H9 (cell line): ENCODE measurements around the gene PHF21A. TPM values are rescaled to one million over a fixed set of nuclear protein-coding genes. Genes with fewer than 3 reads are reported as not detected.
A peak's percentile ranks its signal among the peaks of the same experiment; 100 is the strongest.

Experiments
- DNase-seq: peaks from one replicate; pipeline ENCODE4 v3.0.0-alpha.2; 2017
- H2AFZ ChIP-seq: one replicate; pipeline ENCODE4 v1.6.1; 2013; ENCODE audit warnings: mild to moderate bottlenecking, low read length, control low read depth, moderate library complexity
- H2AK5ac ChIP-seq: 2 replicates; pipeline ENCODE4 v1.6.1; 2013; ENCODE audit warnings: low read length, control low read depth, mixed read lengths; ENCODE audit not compliant: insufficient read length
- H2BK120ac ChIP-seq: one replicate; pipeline ENCODE4 v1.6.1; 2013; ENCODE audit warnings: low read depth, mild to moderate bottlenecking, low read length, control low read depth, inconsistent platforms; ENCODE audit not compliant: poor library complexity, severe bottlenecking
- H2BK12ac ChIP-seq: 2 replicates; pipeline ENCODE4 v1.6.1; 2013; ENCODE audit warnings: low read length, control low read depth, mixed read lengths, low read depth; ENCODE audit not compliant: insufficient read length
- H2BK15ac ChIP-seq: 2 replicates; pipeline ENCODE4 v1.6.1; 2013; ENCODE audit warnings: low read depth, low read length, control low read depth
- H2BK20ac ChIP-seq: one replicate; pipeline ENCODE4 v1.6.1; 2013; ENCODE audit warnings: low read depth, mild to moderate bottlenecking, low read length, control low read depth, inconsistent platforms; ENCODE audit not compliant: poor library complexity, severe bottlenecking
- H2BK5ac ChIP-seq: 2 replicates; pipeline ENCODE4 v1.6.1; 2013; ENCODE audit warnings: low read length, control low read depth, mixed read lengths; ENCODE audit not compliant: insufficient read length
- H3K14ac ChIP-seq: 2 replicates; pipeline ENCODE4 v1.6.1; 2013; ENCODE audit warnings: low read length, control low read depth; ENCODE audit not compliant: insufficient read depth
- H3K18ac ChIP-seq: 2 replicates; pipeline ENCODE4 v1.6.1; 2013; ENCODE audit warnings: low read depth, mild to moderate bottlenecking, mixed read lengths, low read length, control low read depth; ENCODE audit not compliant: insufficient read length
- H3K23ac ChIP-seq: 2 replicates; pipeline ENCODE4 v1.6.1; 2013; ENCODE audit warnings: low read length, control low read depth, mixed read lengths, low read depth; ENCODE audit not compliant: insufficient read length
- H3K23me2 ChIP-seq: 2 replicates; pipeline ENCODE4 v1.6.1; 2013; ENCODE audit warnings: low read depth, mild to moderate bottlenecking, mixed read lengths, low read length, control low read depth; ENCODE audit not compliant: insufficient read length, poor library complexity, severe bottlenecking
- H3K27ac ChIP-seq: 2 replicates; pipeline ENCODE4 v1.5.1; 2013; ENCODE audit warnings: low read length, control low read depth, mixed read lengths, low read depth; ENCODE audit not compliant: insufficient read length
- H3K27me3 ChIP-seq: 2 replicates; pipeline ENCODE4 v1.6.1; 2013; ENCODE audit warnings: low read length, control low read depth, inconsistent platforms; ENCODE audit not compliant: insufficient read depth
- H3K4ac ChIP-seq: 2 replicates; pipeline ENCODE4 v1.6.1; 2013; ENCODE audit warnings: low read depth, mild to moderate bottlenecking, control low read depth, inconsistent platforms, low read length, moderate library complexity
- H3K4me1 ChIP-seq: 2 replicates; pipeline ENCODE4 v1.6.1; 2013; ENCODE audit warnings: low read length, control low read depth, inconsistent platforms; ENCODE audit not compliant: insufficient read depth
- H3K4me2 ChIP-seq: 2 replicates; pipeline ENCODE4 v1.6.1; 2013; ENCODE audit warnings: low read length, control low read depth, mixed read lengths; ENCODE audit not compliant: insufficient read length, insufficient read depth
- H3K56ac ChIP-seq: 2 replicates; pipeline ENCODE4 v1.6.1; 2013; ENCODE audit warnings: low read depth, mild to moderate bottlenecking, mixed read lengths, low read length, control low read depth; ENCODE audit not compliant: insufficient read length
- H3K79me1 ChIP-seq: 2 replicates; pipeline ENCODE4 v1.6.1; 2013; ENCODE audit warnings: low read depth, mild to moderate bottlenecking, moderate library complexity, low read length, control low read depth, inconsistent platforms; ENCODE audit not compliant: insufficient read depth, poor library complexity, severe bottlenecking
- H3K79me2 ChIP-seq: 2 replicates; pipeline ENCODE4 v1.6.1; 2013; ENCODE audit warnings: low read length, control low read depth, inconsistent platforms; ENCODE audit not compliant: insufficient read depth
- H3K9ac ChIP-seq: 2 replicates; pipeline ENCODE4 v1.6.1; 2013; ENCODE audit warnings: low read length, control low read depth, mixed read lengths; ENCODE audit not compliant: insufficient read length; ENCODE audit errors: extremely low read depth
- H3K9me3 ChIP-seq: one replicate; pipeline ENCODE4 v1.6.1; 2013; ENCODE audit warnings: low read depth, low read length, inconsistent platforms; ENCODE audit not compliant: control insufficient read depth
- H3T11ph ChIP-seq: one replicate; pipeline ENCODE4 v1.6.1; 2013; ENCODE audit warnings: mild to moderate bottlenecking, low read length, control low read depth, inconsistent platforms
- H4K20me1 ChIP-seq: one replicate; pipeline ENCODE4 v1.6.1; 2013; ENCODE audit not compliant: control insufficient read depth, insufficient read length, insufficient read depth
- H4K5ac ChIP-seq: 2 replicates; pipeline ENCODE4 v1.6.1; 2013; ENCODE audit warnings: low read depth, mild to moderate bottlenecking, mixed read lengths, low read length, control low read depth; ENCODE audit not compliant: insufficient read length
- H4K8ac ChIP-seq: replicated peaks from 2 replicates; pipeline ENCODE4 v1.6.1; 2013; ENCODE audit warnings: low read length, control low read depth, mixed read lengths, low read depth; ENCODE audit not compliant: insufficient read length
- H4K91ac ChIP-seq: 2 replicates; pipeline ENCODE4 v1.6.1; 2013; ENCODE audit warnings: low read depth, mild to moderate bottlenecking, moderate library complexity, mixed read lengths, low read length, control low read depth; ENCODE audit not compliant: insufficient read length
- H3K27ac Mint-ChIP-seq, 3 experiments: 2 replicates in 2 of 3; 3 replicates in 1 of 3; pipeline ENCODE4 v1.8.0; 2020 to 2021; ENCODE audit warnings: mixed read lengths in 3 of 3, mild to moderate bottlenecking in 1 of 3, moderate library complexity in 1 of 3
- H3K27me3 Mint-ChIP-seq: 2 replicates; pipeline ENCODE4 v1.8.0; 2021; ENCODE audit warnings: low read depth, mild to moderate bottlenecking, moderate library complexity, mixed read lengths
- H3K36me3 Mint-ChIP-seq, 3 experiments: 2 replicates in 2 of 3; 3 replicates in 1 of 3; pipeline ENCODE4 v1.8.0; 2020 to 2021; ENCODE audit warnings: low read depth in 3 of 3, mixed read lengths in 3 of 3; ENCODE audit not compliant: insufficient read depth in 1 of 3
- H3K4me1 Mint-ChIP-seq, 2 experiments: 2 replicates each; pipeline ENCODE4 v1.8.0; 2020; ENCODE audit warnings: mixed read lengths in 2 of 2
- H3K4me3 Mint-ChIP-seq, 2 experiments: 2 replicates in 1 of 2; 3 replicates in 1 of 2; pipeline ENCODE4 v1.8.0; 2020 to 2021; ENCODE audit warnings: mild to moderate bottlenecking in 2 of 2, mixed read lengths in 2 of 2, moderate library complexity in 1 of 2
- H3K9me3 Mint-ChIP-seq, 2 experiments: 2 replicates in 1 of 2; 3 replicates in 1 of 2; pipeline ENCODE4 v1.8.0; 2020; ENCODE audit warnings: mild to moderate bottlenecking in 2 of 2, mixed read lengths in 2 of 2, moderate library complexity in 1 of 2
- CTCF ChIP-seq: fragments of 200-600 bp; sonication (generic); conservative IDR thresholded peaks from 3 replicates; pipeline ENCODE4 v1.8.0; 2021; ENCODE audit warnings: antibody characterized with exemption, mild to moderate bottlenecking
- WGBS: extraction: QIAGEN DNeasy Blood & Tissue Kit; methylation state at CpG from one replicate; pipeline ENCODE4 v1.1.7; 2013; ENCODE audit warnings: missing lambda C conversion rate, low lambda C conversion rate, mixed read lengths; ENCODE audit not compliant: insufficient read length; ENCODE audit errors: extremely low coverage; 5-methylcytosine and 5-hydroxymethylcytosine counted together
- total RNA-seq: library from RNA; stranded (reverse); gene quantifications from 2 replicates; pipeline ENCODE4 v1.2.1, GENCODE V29; 2021

Gene PHF21A
- total RNA-seq, 1 experiment from 2014 or later, result 33.8 TPM

GRCh38 chr11:46144741-46145140 is 23.5 kb upstream of the PHF21A start:
- no peak overlapping the region for H2BK15ac ChIP-seq
- Mint-ChIP-seq H3K27me3 (peaks cover 3% of the 10 kb centered on the region), H3K36me3 (no peaks in the 10 kb centered on the region; a peak in 1 of 7 replicates), H3K4me1 (peaks cover 7 to 23% of the 10 kb centered on the region in 2 experiments), H3K27ac (no peak overlapping the region; a peak in 1 of 7 replicates), H3K4me3 (no peak overlapping the region), H3K9me3 (no peaks in the 10 kb centered on the region)
- H3K4me2 ChIP-seq, result no peak overlapping the region
- no peak overlapping the region for H3K18ac ChIP-seq
- H3K9ac ChIP-seq, result no peak overlapping the region
- H2AFZ ChIP-seq, result no peak overlapping the region
- no peak overlapping the region for H4K8ac ChIP-seq
- no peak for TF ChIP-seq CTCF
- WGBS, result no CpG with 5 or more reads among the region's 8 CpGs
- H3K23me2 ChIP-seq, result no peaks in the 10 kb centered on the region
- no peaks in the 10 kb centered on the region for H3K79me1 ChIP-seq
- no peaks in the 10 kb centered on the region for H3K27me3 ChIP-seq
- H3K79me2 ChIP-seq, result no peaks in the 10 kb centered on the region
- H3K4ac ChIP-seq, result no peak overlapping the region
- H3K23ac ChIP-seq, result no peak overlapping the region
- no peak overlapping the region for H2BK5ac ChIP-seq
- no peak overlapping the region for H4K5ac ChIP-seq
- H2BK120ac ChIP-seq, result no peak overlapping the region
- no peak overlapping the region for H2BK12ac ChIP-seq
- no peak overlapping the region for H2BK20ac ChIP-seq
- no peaks in the 10 kb centered on the region for H4K20me1 ChIP-seq
- H3K27ac ChIP-seq, result no peak overlapping the region
- H3K4me1 ChIP-seq, result no peaks in the 10 kb centered on the region
- H2AK5ac ChIP-seq, result no peak overlapping the region
- no peaks in the 10 kb centered on the region for H3K9me3 ChIP-seq
- DNase-seq, result no peak
- no peak overlapping the region for H3T11ph ChIP-seq
- no peak overlapping the region for H4K91ac ChIP-seq
- peak overlapping the region; percentile 61 for H3K14ac ChIP-seq
- H3K56ac ChIP-seq, result no peak overlapping the region
